22Rv1 (cell line): ENCODE results near the gene CAPZB.
A peak's percentile ranks its signal among the peaks of the same experiment; 100 is the strongest.

ENCODE experiments used
- H3K27ac ChIP-seq: fragments of 450-650 bp; 2 replicates; pipeline ENCODE4 v1.5.1; 2017
- CTCF ChIP-seq: fragments of 450-650 bp; IDR thresholded peaks from 2 replicates; pipeline ENCODE4 v1.5.1; 2017; ENCODE audit warnings: mild to moderate bottlenecking
- ZFX ChIP-seq: fragments of 450-650 bp; IDR thresholded peaks from 2 replicates; pipeline ENCODE4 v1.6.1; 2017; ENCODE audit warnings: antibody characterized with exemption, borderline replicate concordance

Gene CAPZB

GRCh38 chr1:19495799-19496526 lies 10.6 kb upstream of the CAPZB start:
- no peak overlapping the region for H3K27ac ChIP-seq
- TF ChIP-seq ZFX (no peak), CTCF (no peak)

- TF ChIP-seq ZFX (no peak), CTCF (no peak)
- H3K27ac ChIP-seq = no peak overlapping the region
These were observed 9.8 kb upstream of the CAPZB start for GRCh38 chr1:19495000-19495656.

GRCh38 chr1:19493547-19493946 lies 8.2 kb upstream of the CAPZB start:
- TF ChIP-seq ZFX (no peak), CTCF (no peak)
- H3K27ac ChIP-seq = no peak overlapping the region

- TF ChIP-seq ZFX (no peak), CTCF (no peak)
- no peak overlapping the region for H3K27ac ChIP-seq
These were observed 4.7 kb upstream of the CAPZB start for GRCh38 chr1:19489996-19490395.

- TF ChIP-seq ZFX = no peak
- TF ChIP-seq CTCF = no peak
- no peak overlapping the region for H3K27ac ChIP-seq
These were observed 2.8 kb upstream of the CAPZB start for GRCh38 chr1:19488136-19488535.

GRCh38 chr1:19484798-19485361 lies 459 bp downstream of the CAPZB start:
- peak overlapping the region; percentile 93 for H3K27ac ChIP-seq
- TF ChIP-seq ZFX = no peak
- no peak for TF ChIP-seq CTCF

GRCh38 chr1:19484338-19484797 lies 971 bp downstream of the CAPZB start:
- H3K27ac ChIP-seq = peak overlapping the region; percentile 93

More at GRCh38 chr1:19484338-19484797, 971 bp downstream of the CAPZB start:
- TF ChIP-seq ZFX (no peak), CTCF (no peak)
